ENCODE data around the gene KCTD12. TPM values are rescaled to one million over a fixed set of nuclear protein-coding genes. Genes with fewer than 3 reads are reported as not detected.
"Not testable (repeated sequence)": the region's sequence is repeated elsewhere in the genome, so short reads cannot be mapped to it uniquely, and the experiment has no call there.

Gene KCTD12
- 10.0 TPM for total RNA-seq

DNA sequence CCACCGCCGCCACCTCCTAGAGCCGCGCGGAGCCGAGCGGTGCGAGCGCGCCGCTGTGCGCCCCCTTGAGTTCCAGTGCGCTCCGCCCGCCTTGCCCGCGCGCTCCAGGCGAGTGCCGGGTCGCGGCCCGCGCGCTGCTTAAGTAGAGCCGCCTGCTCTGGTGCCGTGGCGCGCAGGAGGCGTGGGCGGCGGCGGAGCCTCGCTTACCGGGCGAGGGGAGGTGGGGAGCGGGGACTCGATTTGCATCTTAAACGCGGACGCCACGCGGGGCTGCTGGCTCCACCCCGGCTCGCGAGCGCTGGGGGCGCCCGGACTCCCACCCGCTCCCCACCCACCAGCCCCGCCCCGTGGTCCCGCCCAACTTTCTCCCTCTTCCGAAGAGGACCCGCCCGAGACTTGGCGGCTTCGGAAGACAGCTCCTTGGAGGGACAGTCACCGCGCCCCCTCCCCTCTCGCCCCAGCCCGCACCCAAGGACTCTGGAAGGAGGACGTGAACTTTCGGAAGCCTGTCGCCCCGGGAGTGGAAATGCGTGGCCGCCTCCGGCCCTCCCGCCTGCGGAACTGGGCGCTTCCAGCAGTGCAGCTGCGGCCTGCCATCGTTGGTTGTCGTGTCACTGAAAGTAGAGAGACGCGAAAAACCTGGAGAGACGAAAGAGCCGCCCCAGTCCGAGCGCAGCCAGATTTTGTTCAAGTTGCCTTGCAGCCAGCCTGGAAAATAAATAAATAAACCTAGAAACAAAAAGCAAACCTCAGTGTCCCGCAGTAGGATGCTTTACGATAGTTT, at the start of gene KCTD12:
Gene KCTD12, minus strand, starts transcription at position 114 of the 784 bp plus-strand sequence. CDS start 257 bp downstream, outside the sequence.
- ATAC-seq = peak; percentile 76

DNA sequence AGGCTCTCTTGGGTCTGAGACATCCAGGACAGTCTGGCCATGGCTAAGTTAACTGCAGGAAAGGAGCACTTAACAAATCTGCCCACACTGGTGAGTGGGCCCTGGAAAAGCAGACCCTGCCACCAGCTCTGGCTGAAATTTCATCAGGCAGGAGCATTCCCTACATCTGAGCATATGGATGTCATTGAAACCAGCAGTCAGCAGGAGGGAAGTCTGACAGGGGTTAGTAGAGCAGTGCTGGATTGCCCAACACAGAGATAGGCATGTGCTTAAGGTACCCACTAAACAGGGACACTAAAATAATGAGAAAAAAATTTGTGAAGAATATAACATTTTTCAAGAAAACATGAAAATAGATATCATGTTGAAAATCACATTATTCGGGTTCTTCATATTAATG, 48.5 kb upstream of the KCTD12 start:
- no peak for ATAC-seq

DNA sequence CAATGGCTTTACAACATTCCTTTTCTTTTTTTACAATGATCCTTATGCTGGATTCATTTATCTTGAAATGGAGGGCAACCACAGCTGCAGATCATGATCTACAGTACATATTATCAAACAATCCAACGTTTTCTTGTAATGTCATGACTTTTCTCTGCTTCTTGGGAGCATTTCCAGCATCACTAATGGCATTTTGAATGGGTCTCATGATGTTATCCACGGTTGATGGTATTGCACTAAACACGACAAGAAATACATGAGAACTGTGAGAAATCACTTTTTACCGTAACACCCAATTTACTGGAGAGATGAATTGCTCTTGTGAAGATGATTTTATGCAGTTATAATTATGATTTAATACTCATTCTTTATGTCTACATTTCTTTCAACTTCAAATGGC, 45.9 kb upstream of the KCTD12 start:
- ATAC-seq = no peak

DNA sequence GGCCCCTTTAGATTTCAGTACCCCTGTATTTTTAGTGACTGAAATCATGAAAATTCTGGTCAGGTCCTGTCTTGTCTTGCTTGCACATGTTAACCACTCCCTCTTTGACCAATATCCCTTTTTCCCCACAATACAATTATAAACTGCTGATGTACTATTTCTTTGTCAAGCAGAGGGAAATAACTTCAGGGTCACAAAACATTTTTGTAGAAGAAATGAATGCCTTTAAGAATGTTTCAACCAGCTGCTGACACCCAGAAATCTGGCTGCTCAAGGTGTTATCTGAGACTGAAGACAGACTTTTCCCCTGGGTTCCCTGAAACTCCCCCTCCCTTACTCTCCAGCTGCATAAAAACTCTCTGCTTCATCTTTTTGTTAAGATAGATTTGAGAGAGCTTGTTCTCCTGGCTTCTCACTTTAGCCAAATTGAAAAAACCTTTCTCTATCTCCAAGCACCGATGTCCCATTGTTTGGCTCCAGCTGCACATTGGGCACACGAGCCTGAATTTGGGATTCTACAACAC, 43.7 kb upstream of the KCTD12 start:
- ATAC-seq = no peak

DNA sequence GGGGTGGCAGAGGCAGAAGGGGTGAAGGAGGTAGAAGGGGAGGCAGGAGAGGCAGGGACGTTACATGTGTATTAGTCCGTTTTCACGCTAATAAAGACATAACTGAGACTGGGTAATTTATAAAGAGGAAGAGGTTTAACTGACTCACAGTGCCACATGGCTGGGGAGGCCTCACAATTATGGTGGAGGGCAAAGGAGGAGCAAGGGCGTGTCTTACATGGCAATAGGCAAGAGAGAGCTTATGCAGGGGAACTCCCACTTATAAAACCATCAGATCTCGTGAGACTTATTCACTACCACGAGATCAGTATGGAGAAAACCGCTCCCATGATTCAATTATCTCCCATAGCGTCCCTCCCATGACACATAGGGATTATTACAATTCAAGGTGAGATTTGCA, 43.1 kb upstream of the KCTD12 start:
- no peak for ATAC-seq

DNA sequence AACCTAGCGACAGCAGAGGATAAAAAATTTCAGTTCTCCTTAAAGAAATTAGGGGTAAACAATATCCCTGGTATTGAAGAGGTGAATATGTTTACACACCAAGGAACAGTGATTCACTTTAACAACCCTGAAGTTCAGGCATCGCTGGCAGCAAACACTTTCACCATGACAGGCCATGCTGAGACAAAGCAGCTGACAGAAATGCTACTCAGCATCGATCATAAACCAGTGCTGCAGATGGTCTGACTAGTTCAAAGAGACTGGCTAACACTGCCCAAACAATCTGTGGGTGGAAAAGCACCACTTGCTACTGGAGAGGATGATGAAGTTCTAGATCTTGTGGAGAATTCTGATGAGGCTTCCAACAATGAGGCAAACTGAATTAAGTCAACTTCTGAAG, 42.3 kb upstream of the KCTD12 start:
- no peak for ATAC-seq

DNA sequence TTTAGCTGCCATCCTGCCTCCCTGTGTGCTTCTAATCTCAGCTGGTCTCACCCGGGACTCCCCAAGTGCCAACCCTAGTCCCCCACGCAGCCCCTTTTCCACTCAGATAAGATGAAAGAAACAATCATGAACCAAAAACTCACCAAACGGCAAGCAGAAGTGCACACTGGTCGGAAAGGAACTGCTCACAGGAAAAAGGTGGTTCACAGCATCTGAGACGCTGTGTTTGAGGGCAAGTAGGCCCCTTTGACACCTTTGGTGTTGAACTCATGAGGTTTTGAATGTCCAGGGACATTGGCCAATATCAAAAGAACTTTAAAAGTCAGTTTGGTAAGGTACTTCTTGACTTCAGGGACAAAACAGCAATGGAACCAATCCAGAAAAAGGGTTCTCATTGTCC, 41.8 kb upstream of the KCTD12 start:
- ATAC-seq = no peak

DNA sequence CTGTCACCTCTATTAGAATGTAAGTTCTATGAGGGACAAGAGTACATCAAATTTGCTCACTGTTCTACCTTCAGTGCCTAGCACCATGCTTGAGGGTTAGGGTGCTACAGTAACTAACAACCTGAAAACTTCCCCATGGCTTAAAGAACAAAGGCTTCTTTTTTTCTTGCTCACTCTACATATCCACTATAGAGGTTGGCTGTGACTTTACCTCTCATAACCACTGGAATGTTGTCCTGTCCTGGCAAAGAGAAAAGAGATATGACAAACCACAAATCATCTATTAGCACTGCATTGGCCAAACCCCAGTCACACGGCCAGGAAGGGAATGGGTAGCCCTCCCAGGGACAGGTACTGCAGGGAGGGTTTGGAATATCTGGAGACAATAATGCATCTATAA, 38.9 kb upstream of the KCTD12 start:
- ATAC-seq = peak; percentile 31

DNA sequence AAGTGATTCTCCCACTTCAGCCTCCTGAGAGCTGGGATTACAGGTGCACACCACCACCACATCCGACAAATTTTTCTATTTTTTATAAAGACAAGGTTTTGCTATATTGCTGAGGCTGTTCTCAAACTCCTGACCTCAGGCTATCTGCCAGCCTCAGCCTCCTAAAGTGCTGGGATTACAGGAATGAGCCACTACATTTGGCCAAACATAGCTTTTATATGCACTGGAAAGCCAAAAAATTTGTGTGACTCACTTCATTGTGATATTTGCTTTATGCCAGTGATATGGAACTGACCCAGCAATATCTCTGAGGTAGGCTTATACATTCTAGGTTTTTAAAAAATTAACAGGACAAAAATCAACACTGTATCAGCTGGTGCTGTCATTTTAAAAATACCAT, 35.3 kb upstream of the KCTD12 start:
- no peak for ATAC-seq

DNA sequence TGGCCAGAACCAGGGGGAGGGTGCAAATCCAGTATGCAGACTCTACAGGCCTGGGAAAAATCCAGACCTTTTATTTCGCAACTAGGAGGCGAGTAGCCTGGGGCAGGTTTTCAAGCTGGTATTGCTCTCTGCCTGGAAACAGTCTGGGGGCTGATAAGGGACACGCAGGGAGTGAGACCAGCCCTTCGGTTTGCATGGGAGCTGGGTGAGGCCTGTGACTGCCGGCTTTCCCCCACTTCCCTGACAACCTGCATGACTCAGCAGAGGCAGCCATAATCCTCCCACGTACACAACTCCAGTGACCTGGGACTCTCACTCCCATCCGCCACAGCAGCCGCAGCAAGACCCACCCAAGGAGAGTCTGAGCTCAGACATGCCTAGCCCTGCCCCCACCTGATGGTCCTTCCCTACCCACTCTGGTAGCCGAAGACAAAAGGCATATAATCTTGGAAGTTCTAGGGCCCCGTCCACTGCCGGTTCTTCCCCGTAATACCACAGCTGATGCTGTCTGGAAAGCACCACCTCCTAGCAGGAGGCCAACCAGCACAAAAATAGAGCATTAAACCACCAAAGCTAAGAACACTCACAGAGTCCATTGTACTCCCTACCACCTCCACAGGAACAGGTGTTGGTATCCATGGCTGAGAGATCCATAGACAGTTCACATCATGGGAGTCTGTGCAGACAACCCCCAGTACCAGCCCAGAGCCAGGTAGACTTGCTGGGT, 31.7 kb upstream of the KCTD12 start:
- peak; percentile 48 for ATAC-seq

DNA sequence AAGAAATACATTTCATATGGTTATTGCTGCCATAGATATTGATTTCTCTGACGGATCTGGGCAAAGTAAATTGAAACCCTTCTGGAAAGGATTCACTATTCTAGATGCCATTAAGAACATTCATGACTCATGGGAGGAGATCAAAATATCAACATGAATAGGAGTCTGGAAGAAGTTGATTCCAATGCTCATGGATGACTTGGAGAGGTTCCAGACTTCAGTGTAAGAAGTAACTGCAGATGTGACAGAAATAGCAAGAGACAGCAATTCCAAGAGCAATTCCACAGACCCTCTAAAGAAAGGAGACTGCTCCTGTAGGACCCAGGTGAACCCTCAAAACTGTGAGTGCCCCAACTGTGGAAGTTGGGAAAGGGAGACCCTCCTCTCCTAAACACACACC, 30.9 kb upstream of the KCTD12 start:
- ATAC-seq = no peak

DNA sequence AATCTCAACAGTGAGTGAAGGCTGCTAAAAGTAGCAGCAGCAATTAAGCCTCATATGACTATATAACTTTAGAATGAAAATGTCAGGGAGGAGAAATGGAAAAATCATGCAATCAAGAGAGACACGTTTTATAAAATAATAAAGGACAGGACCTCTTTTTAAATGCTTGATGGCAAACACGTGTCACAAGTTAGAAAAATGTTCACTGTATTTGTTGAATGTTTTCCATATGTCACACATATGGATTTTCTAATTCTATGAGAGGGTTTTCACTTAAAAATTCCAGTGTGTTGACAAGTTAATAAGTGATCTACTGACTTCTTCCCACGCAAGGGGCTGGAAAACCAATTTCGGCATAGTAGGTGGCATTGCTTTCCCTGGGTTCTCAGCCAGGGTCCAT, 27.7 kb upstream of the KCTD12 start:
- ATAC-seq = no peak

DNA sequence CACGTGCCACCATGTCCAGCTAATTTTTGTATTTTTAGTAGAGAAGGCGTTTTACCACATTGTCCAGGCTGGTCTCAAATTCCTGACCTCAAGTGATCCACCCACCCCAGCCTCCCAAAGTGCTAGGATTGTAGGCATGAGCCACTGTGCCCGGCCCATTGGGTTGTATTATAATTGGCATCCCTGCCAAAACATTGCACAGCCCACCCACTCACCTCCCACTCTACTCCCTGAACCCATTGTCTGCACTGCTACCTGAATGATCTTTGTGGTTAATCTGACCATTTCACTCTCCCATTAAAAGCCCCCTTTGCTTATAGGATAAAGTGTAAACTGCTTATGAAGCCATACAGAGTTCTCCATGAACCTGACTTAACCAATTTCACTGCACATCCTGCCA, 26.3 kb upstream of the KCTD12 start:
- no peak for ATAC-seq

DNA sequence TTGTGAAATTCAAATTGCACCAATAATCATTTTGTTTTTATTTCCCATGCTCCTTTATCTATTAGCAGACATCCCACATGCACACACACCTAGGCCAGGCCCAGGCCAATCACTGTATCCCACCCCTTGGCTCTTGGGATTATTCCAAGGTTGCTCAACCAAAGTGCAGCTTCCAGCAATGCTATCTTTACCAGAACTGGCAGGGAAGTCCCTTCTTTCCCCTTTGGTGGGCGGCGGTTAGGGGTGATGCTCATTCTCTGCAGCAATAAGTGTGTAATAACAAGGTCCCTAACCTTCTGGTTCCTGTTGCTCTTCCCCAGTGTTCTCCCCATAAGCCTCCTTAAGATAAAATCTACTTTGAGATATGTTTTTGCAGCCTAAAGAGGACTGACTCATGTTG, 18.3 kb upstream of the KCTD12 start:
- ATAC-seq = no peak

DNA sequence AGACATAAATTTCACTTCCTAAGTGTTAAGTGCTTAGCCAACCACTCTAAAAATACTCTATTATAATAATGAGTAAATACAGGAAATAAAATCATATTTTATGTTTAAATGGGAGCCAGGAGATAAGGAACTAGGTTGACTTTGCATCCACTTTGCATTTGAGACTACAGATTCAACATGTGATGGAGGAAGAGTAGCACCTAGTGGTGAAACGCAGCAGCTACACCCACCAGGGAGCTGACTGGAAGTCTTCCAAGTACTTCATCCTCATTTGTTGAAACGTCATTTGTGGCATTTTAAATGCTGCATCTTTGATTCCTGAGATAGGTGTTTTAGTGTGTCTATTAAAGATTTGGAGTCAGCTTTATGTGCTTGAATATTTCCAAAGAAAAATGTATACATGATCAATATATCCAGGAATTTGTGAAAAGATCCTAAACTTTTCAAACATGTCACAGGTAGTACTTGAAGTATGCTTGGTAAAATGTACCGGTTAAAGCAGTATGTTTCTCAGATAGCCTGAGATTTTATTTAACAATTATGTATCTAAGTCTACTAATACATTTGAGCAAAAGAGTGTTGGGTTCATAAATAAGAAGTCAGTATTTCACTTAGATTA, 17.4 kb upstream of the KCTD12 start:
- ATAC-seq = peak; percentile 90

DNA sequence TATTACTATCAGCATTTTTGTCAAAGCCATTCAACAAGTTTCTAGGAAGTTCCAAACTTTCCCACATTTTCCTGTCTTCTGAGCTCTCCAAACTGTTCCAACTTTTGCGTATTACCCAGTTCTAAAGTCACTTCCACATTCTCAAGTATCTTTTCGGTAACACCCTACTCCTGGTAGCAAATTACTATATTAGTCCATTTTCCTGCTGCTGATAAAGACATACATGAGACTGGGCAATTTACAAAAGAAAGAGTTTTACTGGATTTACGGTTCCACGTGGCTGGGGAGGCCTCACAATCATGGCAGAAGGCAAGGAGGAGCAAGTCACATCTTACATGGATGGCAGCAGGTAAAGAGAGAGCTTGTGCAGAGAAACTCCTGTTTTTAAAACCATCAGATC, 12.9 kb upstream of the KCTD12 start:
- not testable (repeated sequence) for ATAC-seq

DNA sequence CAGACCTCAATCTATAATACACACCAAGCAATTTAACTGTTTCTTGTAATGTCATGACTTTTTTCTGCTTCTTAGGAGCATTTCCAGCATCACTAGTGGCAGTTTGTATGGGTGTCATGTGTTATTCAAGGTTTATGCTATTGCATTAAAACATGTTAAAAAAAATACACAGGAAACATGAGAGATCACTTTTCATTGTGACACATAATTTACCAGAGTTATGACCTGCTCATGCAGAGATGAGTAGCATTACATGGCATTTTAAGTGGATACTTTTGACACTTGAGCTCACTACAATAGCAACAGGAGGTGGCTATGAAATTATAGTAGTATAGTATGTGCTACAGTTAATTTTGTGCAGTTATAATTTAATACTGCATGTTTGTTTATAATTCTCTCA, 11.0 kb upstream of the KCTD12 start:
- ATAC-seq = not testable (repeated sequence)

DNA sequence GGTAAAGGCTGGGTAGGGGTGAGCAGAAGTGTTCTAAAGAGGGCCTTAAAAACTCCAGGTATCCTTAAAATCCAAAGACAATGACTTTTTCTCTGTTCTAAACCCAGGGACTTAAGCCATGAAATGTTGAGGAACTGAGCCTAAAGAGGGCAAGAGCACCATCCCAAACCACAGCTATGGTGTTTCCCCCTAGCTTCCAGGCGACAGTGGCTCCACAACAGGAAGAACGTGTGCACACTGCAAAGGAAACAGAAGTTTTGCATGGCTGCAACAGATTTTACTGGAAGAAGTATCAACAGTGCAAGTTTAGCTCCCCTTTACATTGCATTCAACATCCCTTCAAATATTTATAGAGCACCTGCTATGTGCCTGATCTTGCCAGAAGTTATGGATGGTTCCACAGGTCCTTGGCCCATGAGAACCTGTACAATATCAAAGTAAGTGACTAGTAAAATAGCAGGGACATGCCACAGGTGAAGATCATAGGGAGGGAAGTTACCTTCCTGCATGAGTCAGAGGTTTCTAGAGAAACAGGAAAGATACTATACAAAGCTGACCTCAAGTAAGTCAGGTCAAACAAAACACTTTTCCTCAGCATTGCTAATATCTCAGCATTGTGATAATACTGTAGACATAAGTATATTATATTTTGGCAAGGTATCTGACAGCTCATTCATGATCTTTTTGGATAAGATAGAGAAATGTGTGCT, 8.4 kb upstream of the KCTD12 start:
- ATAC-seq = peak; percentile 91

DNA sequence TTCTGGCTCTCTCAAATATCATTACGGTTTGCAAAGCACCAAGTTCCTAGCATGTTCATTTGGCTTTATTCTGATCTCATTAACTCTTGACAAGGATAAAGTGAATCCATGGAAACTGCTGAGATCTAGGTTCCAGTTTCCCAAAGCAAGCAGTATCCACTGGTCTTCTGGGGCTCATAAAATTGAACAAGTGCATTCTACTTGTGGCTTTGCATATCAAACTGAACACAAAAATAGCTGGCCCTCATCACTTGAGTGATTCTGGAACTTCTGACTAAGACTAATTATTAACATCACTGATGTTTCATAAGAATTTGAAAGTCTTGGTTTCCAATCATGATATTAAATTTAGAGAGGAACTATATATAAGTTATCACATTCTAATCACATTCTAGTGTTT, 6.3 kb upstream of the KCTD12 start:
- no peak for ATAC-seq

DNA sequence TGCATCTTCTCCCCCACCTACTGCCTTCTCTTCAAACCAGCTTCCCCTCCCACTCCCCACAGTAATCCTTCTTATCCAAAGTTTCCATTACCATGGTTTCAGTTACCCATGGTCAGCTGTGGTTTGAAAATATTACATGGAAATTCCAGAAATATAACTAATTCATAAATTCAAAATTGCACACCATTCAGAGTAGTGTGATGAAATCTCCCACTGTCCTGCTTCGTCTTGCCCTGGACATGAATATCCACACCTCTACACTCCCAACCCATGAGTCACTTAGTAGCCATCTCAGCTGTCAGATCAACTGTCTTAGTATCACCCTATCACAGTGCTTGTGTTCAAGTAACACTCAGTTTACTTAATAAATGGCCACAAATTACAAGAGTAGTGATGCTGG, 3.8 kb upstream of the KCTD12 start:
- ATAC-seq = peak; percentile 63

DNA sequence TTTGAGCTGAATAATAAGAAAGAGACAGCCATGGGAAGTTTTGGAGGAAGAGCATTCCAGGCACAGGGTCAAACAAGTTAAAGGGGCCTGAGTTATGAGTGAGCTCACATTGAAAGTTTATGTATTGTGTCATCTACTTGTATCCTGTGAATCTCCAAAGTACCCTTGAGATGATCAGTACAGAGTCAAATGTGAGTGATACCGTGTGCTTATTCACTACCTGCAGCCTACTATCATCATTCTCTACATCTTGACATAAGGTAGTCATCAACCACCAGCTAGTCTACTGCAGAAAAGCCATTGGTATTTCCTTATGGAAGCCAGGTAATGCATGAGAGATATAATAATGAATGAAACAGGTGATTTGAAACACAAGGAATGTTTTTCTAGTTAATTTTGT, 3.0 kb upstream of the KCTD12 start:
- no peak for ATAC-seq

DNA sequence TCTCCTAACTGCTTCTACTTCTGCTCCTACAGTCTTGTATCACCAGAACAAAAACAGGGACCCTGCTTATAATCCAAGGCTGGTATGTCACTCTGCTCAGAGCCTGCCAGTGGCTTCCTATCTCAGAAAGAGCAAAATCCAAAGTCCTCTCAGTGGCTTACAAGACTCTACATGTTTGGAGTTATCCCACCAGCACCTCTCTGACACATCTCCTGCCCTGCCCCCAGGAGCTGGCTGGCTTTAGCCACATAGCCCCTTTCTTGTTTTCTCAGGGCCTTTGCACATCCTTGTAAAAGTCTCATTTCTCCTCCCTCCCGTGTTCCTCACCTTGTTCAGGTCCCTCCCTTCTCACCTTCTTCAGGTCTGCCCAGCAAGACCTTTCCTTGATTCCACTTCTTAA, 2.2 kb upstream of the KCTD12 start:
- no peak for ATAC-seq

DNA sequence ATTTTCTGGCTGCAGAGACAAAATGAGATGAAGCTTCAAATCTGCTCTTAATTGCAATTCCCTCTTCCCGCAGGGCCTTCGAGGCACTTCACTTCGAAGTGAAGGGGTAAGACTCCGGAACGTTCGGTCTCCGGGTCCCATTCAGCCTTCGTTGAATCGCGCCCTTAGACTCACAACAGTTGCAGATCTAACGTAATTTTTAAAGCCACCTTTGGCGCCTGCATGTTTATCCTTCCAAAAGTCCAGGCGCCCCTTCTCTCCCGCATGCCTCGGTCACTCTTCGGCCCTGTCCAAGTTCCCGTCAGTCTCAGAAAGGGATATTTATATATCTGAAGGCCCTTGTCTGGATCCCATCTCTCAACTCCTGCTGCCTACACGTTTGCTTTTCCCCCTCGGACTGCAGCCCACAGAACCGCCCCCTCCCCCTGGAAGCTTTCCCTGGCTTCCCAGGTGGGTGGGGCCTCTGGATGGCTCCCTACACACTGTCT, 915 bp upstream of the KCTD12 start:
- no peak for ATAC-seq
